Measurements from ENCODE around the gene TNRC6B.

DNA sequence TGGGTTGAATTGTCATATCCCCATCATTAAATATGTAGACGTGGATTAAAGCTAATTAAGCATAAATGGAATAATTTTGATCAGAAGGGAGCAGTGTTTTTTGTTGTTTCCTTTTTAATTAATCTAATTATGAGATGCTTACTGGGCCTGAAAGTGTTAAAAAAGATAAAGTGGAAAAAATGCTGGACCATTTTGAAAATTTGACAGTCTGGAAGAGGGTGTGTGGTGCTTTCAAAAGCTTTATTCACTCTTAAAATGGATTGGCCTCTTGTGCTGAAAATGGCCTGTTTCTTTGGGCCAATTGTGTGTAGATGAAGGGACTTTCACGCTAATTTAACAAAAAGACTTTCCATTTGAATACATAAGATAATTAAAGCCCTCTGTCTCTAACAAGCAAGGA lies 1.8 kb downstream of the TNRC6B start:
- no peak for TF ChIP-seq ZBTB7A (tag by site-specific recombination; IDR thresholded peaks at IDR 0.05; ENCODE audit: low read depth)
- TF ChIP-seq MYNN (tag by site-specific recombination; IDR thresholded peaks at IDR 0.05; ENCODE audit: borderline replicate concordance), result no peak
